GM13976 (cell line): ENCODE measurements around the gene CHMP1B.
"Not testable (repeated sequence)": the region's sequence is repeated elsewhere in the genome, so short reads cannot be mapped to it uniquely, and the experiment has no call there.

ENCODE experiments used
- DNase-seq: peaks from one replicate; pipeline ENCODE4 v3.0.0; 2012; ENCODE audit warnings: low spot score
- in situ Hi-C: fragments of 300-500 bp; cut with MboI; formaldehyde crosslinking; loops from one replicate; pipeline ENCODE4 v1.12.0; 2022; ENCODE audit warnings: low sequenced_read_pairs, mixed read lengths, inconsistent platforms; ENCODE audit not compliant: unreplicated experiment
- TF ChIP-seq, protein P1 (sequence below): IDR thresholded peaks from 2 replicates; pipeline ENCODE4 v1.5.1; 2012; ENCODE audit warnings: borderline replicate concordance, mild to moderate bottlenecking; ENCODE audit not compliant: insufficient read depth; ENCODE audit errors: extremely low read depth, missing control alignments, control extremely low read depth

The CHMP1B gene

DNA sequence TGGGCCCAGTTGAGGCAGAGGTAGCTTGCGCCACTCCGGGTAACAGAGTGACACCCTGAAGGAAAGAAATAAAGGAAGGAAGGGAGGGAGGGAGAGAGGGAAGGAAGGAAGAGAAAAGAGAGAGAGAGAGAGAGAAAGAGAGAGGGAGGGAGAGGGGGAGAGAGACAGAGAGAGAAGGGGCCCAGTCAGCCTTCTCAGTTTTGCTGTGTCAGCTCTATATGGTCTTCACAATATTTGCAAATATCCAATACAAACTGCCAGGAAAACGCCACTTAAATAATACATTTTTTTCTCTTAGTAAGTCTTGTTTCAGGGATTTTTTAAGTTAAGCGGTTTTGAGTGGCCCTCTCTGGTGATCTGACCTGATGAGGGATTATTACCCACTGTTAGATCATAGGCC is 5.6 kb upstream of the CHMP1B start:
- in situ Hi-C loops, result no loop called here
- TF ChIP-seq, protein P1, sequence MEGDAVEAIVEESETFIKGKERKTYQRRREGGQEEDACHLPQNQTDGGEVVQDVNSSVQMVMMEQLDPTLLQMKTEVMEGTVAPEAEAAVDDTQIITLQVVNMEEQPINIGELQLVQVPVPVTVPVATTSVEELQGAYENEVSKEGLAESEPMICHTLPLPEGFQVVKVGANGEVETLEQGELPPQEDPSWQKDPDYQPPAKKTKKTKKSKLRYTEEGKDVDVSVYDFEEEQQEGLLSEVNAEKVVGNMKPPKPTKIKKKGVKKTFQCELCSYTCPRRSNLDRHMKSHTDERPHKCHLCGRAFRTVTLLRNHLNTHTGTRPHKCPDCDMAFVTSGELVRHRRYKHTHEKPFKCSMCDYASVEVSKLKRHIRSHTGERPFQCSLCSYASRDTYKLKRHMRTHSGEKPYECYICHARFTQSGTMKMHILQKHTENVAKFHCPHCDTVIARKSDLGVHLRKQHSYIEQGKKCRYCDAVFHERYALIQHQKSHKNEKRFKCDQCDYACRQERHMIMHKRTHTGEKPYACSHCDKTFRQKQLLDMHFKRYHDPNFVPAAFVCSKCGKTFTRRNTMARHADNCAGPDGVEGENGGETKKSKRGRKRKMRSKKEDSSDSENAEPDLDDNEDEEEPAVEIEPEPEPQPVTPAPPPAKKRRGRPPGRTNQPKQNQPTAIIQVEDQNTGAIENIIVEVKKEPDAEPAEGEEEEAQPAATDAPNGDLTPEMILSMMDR, result no peak
- DNase-seq, result no peak

DNA sequence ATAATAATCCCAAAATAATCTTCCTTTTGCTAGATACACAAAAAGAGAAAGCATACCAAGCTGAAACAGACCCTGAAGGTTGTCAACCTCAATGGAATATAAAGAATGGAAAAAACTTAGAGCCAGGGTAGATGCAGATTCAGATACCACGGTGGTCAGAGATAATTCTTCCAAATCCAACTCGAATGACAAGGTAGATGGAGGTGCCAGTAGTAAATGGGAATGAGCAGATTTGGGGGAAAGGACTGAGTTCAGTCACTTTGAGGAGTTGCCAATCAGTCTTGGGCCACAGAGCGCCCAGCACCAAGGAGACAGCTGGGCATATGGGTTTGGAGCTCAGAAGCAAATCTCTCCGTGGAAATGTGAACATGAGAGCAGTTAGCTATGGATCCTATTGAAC is 3.4 kb upstream of the CHMP1B start:
- in situ Hi-C loops, result no loop called here
- TF ChIP-seq, protein P1, result no peak
- no peak for DNase-seq

DNA sequence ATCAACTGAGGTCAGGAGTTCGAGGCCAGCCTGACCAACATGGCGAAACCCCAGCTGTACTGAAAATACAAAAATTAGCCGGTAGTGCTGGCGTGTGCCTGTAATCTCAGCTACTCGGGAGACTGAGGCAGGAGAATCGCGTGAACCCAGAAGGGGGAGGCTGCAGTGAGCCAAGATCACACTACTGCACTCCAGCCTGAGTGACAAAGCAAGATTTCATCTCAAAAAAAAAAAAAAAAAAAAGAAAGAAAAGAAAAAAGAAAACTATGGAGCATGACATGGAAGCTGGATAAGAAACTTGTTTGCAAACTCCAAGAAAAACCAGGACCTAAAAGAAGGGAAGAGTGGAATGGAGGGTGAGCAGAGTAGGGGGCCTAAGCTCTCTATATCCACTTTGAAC is 1.9 kb upstream of the CHMP1B start:
- TF ChIP-seq, protein P1, result no peak
- DNase-seq, result no peak
- in situ Hi-C loops, result no loop called here

DNA sequence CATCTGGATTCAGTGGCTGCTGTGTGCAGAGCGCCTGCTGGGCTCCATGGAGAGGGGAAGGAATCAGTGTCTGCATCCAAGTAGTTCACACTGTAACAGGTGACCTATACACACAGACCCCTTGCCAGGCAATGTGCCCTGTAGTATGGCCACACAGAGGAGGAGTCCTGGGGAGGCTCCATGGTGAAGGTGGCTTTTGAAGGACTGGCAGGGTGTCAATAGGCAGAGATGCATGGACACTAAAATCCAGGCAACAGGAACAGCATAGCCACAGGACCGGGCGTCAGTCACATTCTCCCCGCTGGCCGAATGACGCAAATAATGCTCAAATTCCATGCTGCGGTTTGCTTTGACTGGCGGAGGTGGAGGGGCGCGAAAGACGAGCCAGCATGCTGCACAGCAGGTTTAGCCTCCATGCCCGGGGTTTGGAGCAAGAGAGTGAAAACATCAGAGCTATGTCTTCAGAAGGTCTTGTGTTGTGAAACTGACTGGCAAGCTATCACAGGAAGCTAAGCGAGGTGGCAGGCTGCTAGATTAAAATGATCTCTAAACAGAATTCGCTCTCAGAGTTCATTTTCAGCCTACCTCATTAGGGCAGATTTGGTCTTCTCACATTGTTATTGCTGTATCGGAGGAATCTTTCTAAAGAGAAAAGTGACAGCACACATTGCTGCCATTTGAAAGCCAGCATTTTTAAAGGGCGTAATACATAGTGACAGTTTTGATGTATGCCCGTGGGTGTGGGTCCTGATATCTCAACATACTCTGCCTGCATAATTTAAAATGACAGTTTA is 1.2 kb upstream of the CHMP1B start:
- in situ Hi-C loops, result no loop called here
- TF ChIP-seq, protein P1, result no peak
- no peak for DNase-seq

DNA sequence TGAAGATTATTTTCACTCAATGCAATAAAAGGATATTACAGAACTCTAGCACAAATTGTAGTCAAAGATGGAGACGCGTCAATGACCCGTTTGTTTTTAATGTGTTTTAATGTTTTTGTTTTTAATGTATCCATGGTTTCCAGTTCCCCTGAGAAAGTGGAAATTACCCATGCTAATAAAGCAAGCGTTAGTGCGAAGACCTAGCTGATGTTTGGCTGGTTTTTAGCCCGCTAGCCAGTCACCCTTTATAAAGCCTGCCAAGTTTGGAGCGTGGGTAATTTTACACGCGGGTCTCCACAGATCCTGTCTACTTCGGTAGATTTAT is 430 bp upstream of the CHMP1B start:
- in situ Hi-C loops, result no loop called here
- TF ChIP-seq, protein P1, result no peak
- no peak for DNase-seq

DNA sequence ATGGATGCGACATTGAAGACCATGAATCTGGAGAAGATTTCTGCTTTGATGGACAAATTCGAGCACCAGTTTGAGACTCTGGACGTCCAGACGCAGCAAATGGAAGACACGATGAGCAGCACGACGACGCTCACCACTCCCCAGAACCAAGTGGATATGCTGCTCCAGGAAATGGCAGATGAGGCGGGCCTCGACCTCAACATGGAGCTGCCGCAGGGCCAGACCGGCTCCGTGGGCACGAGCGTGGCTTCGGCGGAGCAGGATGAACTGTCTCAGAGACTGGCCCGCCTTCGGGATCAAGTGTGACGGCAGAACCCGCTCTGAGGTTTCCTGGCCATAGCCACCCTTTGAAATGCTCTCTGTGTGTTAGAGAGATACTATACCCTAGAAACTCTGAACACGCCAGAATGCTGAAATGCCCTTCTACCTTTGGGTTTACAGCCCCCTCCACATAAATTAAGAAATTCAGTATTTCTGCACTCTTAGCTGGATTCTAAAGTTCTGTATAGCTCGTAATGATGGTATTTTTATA is 659 bp downstream of the CHMP1B start:
- TF ChIP-seq, protein P1, result no peak
- DNase-seq, result peak; percentile 47
- in situ Hi-C loops, result no loop called here

- DNase-seq, in situ Hi-C loops: not testable (repeated sequence)
Measured at GRCh38 chr18:11854554-11854953, 3.3 kb downstream of the CHMP1B start.
